Activated gamma-delta T cell (primary cell): ENCODE data around the gene ZXDC.

ENCODE experiments used
- DNase-seq: peaks from one replicate; lab custom pipeline; 2025; lab: John Stamatoyannopoulos, UW
- total RNA-seq, 2 donors: gene quantifications; one replicate each; lab custom pipeline; 2026; lab: John Stamatoyannopoulos, UW

ZXDC gene, protein sequence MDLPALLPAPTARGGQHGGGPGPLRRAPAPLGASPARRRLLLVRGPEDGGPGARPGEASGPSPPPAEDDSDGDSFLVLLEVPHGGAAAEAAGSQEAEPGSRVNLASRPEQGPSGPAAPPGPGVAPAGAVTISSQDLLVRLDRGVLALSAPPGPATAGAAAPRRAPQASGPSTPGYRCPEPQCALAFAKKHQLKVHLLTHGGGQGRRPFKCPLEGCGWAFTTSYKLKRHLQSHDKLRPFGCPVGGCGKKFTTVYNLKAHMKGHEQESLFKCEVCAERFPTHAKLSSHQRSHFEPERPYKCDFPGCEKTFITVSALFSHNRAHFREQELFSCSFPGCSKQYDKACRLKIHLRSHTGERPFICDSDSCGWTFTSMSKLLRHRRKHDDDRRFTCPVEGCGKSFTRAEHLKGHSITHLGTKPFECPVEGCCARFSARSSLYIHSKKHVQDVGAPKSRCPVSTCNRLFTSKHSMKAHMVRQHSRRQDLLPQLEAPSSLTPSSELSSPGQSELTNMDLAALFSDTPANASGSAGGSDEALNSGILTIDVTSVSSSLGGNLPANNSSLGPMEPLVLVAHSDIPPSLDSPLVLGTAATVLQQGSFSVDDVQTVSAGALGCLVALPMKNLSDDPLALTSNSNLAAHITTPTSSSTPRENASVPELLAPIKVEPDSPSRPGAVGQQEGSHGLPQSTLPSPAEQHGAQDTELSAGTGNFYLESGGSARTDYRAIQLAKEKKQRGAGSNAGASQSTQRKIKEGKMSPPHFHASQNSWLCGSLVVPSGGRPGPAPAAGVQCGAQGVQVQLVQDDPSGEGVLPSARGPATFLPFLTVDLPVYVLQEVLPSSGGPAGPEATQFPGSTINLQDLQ
- total RNA-seq: 78.9 to 101 reads per million in 2 donors

DNA sequence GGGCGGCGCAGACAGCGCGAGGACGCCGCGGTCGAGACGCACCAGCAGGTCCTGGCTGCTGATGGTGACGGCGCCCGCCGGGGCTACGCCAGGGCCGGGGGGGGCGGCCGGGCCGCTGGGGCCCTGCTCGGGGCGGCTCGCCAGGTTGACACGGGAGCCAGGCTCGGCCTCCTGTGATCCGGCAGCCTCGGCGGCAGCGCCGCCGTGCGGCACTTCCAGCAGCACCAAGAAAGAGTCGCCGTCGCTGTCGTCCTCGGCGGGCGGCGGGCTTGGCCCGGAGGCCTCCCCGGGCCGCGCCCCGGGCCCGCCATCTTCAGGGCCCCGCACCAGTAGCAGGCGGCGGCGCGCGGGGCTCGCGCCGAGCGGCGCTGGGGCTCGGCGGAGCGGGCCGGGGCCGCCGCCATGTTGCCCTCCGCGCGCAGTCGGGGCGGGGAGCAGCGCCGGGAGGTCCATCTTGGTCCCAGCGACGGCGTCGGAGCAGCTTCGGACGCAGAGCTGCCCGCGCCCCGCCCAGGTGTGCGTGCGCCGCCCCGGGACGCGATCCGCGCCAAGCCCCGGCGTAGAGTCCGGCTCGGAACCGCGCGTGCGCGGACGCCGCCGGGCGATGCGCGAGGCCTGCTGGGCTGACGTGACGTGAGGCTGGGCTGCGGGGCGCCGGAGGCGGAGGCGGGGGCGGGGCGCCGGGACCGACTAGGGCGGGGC, at the start of gene ZXDC:
Gene ZXDC (minus strand): TSS at position 479 of the 702 bp plus-strand sequence. CDS start 26 bp downstream, at position 453.
- peak; percentile 93 for DNase-seq

DNA sequence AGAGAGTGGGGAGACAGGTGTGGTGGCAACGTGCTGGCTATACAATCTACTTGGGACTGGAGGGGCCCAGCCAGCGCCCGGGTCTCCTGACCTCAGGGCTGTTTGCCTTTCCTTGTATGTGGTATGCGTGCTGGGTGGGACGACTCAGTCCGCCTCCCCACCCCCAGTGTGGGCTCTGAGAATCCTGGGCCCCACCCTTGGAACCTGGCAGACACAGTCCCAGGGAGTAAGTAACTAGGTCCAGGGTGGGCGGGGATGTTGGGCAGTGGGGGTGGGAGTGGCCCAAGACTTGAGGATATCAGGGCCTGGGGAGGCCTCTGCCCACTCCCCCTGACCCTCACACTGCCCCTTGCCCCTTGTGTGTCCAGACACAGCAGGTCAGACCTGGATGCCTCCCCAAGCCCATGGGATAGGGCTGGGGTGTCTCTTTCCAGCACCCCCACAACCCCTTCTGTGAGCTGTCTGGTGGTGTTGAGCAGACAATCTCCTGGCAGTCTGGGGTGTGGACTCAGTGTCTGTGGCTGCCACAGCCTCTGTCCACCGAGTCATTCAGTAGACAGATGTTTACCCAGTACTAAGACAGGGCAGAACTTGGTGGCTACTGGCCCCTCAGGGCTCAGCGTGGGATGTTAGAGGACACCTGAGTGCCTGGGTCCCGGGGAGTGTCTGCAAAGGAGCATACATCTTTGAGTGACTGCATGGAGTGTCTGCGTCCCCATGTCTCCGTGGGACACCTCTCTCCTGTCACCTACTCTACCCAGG, 49.6 kb upstream of the ZXDC start:
- no peak for DNase-seq

DNA sequence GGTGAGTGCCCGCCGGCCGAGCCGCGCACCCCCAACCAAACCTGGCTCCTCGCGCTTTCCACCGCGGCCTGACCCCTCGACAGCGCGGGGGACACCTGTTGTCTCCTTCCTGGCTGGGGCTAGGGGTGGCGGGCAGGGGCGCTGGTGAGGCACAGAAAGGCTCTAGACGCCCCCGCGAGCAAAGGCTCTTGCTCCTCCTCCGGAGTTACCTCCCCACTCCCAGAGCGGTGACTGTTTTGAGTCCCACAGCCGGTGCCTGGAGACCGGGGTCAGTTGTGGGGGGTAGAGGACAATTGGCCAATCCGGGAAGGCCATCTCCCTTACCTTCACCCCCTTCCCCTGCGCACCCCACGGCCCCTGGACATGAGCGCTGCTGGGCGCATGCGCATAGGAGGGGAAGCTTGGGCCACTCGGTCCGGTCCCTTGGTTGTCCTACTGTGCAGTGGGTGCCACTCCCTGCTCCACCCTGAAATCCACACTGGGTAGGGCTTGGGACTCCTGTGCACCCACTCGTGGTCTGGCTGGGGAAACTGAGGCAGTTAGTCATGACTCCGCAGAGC, 48.8 kb upstream of the ZXDC start:
- no peak for DNase-seq

DNA sequence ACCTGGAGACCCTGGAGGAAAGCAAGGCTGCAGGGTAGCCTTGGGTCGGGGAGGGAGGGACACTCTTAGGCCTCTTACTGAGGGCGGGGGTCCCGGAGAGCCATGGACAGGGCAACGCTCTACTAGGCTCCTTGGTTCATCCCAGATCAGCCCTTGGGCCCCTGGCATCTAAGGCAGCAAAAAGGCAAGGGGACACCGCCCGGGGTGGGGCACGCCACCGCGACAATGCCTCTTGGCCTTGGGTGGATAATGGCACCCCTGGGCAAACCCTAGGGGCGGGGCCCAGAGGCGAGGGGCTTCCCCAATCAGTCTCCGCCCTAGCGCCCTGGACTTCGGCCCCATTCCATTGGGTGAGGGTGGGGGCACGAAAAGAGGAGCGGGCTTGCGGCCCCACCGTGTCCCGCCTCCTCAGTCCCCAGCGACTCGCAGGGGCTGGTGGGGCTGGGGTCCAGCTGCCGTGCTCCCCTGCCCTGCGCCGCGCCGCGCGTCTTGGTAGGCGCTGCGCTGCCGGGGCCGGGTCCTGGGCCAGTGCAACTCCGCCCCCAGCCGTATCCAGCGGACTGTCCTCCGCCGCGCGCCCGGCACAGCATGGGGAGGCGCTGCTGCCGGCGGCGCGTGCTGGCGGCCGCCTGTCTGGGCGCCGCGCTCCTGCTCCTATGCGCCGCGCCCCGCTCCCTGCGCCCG, 48.2 kb upstream of the ZXDC start, which contains the start of gene CHST13:
Gene CHST13 (plus strand): TSS at position 411 of the 684 bp plus-strand sequence. CDS start 178 bp downstream, at position 589.
- DNase-seq: no peak

DNA sequence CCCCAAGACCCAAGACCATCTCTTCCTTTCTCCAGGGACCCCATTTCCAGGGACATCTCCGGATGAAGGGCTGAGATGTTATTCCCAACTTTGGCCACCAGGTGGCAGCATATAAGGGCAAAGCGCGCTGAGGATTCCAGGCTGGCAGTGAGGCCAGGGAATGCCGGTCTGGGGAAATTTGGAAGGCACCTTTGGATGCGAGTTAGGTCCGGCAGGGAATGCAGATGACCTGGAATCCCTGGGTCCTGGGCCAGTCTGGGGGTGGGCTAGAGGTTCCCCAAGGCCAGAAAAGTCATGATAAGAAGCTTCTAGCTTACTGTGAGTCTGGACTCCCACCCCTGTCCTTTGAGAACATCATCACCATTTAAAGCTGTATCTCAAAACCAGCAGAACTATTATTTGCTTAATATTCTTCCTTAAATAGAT, 46.7 kb upstream of the ZXDC start:
- no peak for DNase-seq

DNA sequence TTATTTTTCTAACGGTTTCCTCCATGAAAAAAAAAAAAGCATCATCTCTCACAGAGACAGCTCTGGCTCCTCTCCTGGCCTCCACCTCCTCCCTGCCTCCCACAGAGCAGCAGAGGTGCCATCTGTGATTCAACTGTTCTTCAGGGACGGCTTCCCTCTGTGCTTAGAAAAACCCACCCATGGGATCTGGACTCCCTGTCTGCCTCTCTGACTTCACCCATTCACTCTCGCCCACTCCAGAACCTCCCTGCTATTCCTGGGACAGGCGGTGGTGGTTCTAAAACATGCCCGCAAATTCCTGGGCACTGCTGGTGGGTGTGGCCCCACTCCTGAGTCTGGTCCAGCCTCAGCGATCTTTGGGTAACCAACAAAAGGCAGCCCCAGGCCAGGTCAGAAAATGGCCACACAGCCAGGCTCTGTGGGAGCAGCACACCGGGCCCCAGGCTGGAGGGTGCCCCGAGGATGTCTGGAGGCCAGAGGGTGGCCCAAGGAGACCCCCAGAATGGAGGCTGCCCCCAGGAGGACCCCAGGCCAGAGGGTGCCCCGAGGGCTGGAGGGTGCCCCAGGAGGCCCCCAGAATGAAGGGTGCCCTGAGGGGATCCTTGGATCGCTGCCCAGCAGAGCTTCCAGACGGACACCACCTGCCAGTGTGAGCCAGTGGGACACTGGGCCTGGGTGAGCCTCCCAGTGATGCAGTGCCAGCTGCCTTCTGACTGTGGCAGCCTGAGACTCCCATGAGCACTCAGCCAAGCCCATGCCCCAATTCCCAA, 45.6 kb upstream of the ZXDC start:
- no peak for DNase-seq

DNA sequence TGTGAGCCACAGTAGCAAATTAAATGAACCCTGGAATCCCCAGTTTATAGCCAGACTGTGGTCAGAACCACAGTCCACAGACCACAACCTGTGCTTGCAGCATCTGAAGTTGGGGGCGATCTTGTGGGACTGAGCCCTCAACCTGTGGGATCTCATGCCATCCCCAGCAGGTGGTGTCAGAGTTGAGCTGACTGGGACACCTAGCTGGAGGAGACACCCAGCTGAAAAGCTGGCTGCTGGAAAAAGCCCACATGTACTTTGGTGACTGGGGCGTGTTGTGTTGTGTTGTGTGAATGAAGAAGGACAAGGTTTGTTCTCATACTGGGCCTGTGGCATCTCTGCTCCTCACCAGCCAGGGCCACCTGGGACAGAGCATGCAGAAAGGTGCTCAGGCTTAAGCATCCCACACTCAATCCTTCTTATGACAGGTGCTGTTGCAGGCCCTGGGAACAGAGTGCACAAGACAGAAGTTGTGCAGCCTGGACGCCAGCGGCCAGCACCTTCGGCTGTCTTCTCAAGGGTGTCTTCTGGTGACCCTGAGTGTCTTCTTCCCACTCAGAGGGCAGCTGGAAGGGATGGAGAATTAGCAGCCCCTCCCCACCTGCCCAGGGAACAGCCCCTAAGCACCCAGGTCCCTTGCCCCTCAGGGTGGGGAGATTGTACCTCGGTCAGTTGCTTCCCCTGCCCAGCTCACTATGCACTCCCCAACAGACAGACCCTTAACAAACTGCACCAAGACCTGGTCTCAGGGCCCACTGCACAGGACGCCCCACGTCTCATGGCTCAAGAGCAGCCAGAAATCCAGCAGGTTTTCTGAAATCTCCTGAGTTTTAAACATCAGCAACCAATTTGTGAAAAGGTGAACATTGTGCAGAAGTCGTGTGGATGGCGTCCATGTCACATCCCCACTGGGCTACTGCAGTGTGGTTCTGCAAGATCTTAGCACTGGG, 44.1 kb upstream of the ZXDC start:
- DNase-seq: no peak

DNA sequence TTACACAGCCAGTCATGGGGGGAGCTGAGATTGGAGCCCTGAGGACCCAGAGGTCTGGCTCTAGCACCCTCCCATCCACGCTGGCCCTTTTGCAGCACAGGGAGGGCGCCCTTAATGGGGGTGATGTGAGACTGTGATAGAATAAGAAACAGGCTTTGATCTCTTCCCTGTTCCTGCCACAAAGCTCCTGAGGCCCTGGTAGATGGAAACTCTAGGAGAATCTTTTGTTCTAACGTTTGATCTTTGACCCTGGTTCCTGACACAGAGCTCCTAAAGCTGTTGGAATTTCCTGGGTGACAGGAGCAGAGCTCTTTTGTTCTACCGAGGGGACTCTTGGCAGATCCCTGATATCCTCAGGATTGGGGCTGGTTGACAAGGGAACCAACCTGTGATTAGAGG, 43.1 kb upstream of the ZXDC start:
- DNase-seq: no peak

DNA sequence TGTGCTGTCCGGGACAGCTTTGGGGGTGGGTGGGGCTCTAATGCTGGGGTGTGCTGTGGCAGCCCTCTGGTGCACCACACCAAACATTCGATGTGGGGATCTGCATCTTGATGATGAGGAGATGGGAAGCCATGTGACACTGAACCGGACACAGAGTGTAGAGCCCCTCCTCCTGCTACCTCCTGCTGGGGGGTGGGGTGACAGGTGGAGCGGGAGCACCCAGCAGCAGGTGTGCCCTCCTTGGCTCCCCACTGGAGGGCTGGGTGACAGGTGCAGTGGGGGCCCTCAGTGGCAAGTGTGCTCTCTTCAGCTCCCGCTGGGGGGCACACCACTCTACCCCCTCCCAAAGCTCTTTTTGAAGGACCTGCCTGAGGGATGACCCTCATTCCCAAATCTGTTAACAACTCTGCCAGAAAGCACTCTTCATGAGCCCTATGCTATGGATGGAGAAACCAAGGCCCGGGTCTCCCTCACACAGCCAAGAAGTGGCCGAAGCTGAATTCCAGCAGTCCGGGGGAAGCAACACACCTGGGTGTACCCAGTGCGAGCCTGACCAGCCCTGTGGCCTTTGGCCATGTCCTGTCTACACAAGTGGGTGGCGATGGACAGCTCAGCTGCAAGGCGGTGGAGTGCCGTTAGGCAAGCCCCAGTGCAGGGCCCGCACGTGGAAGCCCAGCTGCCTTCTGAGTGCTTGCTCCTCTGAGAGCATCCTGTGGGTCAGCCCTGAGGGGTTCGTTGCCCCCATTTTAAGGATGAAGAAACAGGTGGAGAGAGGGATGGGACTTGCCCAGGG, 42.5 kb upstream of the ZXDC start:
- DNase-seq: no peak

DNA sequence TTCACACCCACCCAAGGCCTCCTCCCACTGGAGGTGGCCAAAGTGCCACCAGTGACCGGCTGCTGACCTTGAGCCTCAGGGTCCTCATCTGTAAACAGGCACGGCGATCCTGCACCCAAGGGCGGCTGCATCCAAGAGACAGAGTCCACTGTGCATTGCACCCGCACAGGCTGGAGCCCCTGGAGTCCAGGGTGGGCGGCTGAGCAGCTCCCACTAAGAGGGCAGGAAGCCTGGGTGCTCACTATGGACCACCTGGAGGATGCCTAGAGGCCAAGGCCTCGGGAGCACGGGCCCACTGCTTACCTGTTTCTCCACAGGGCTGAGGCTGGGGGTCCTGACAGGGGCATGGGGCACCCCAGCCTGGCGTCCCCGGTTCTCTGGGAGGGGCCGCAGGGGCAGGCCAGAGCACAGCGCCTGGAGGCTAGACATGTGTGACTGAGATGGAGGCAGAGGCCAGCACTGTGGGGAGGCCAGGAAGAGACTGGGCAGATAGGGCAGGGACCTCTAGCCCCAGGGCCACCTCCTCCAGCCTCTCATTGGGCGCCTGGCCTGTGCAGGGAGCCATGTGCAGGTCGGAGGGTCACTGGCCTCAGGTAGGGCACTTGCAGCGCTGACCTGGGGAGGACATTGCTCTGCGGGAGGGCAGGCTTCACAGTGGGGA, 41.7 kb upstream of the ZXDC start, which contains the start of gene UROC1:
Gene UROC1 (minus strand): TSS at position 483 of the 661 bp plus-strand sequence. CDS start 54 bp downstream, at position 429.
- no peak for DNase-seq

DNA sequence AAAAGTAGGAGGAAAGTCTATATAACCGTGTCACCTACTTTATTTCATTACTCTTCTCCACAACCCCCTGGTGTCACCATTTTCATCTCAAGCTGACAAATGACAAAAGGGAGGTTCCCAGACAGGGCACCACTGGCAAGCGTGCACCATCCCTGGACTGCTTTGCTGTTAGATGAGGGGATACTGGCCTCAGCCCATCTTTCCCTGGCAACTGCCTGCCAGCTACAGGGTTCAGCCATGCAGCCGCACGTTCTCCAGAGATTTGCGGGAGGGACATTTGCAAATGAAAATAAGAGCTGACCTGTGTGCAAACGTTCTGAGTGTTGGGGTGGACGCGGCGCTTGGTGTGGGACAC, 41.2 kb upstream of the ZXDC start:
- no peak for DNase-seq

DNA sequence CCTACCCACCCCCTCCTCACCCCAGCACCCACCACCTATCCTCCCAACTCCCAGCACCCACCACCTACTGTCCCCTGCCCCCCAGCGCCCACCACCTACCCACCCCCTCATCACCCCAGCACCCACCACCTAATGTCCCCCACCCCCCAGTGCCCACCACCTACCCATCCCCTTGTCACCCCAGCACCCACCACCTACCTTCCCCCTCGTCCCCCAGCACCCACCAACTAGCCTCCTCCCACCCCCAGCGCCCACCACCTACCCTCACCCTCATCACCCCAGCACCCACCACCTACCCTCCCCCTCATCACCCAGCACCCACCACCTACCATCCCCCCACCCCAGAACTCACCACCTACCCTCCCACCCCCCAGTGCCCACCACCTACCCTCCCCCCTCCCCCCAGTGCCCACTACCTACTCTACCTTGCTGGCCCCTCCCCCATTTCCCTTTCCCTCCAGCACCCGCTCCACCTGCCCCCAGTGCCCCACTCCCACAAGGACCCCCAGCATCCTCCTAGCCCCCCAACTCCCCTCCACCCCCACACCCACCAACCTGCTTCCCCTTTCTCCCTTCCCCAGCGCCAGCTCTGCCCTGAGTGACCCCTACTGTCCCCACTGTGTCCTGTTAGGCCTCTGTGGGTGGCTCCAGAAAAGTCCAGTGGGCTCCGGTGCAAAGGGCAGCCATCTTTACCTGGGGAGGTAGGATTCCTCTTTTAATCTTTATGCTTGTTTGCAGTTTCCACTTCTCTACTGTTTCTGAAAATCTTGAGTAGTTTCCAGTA, 40.7 kb upstream of the ZXDC start:
- no peak for DNase-seq

DNA sequence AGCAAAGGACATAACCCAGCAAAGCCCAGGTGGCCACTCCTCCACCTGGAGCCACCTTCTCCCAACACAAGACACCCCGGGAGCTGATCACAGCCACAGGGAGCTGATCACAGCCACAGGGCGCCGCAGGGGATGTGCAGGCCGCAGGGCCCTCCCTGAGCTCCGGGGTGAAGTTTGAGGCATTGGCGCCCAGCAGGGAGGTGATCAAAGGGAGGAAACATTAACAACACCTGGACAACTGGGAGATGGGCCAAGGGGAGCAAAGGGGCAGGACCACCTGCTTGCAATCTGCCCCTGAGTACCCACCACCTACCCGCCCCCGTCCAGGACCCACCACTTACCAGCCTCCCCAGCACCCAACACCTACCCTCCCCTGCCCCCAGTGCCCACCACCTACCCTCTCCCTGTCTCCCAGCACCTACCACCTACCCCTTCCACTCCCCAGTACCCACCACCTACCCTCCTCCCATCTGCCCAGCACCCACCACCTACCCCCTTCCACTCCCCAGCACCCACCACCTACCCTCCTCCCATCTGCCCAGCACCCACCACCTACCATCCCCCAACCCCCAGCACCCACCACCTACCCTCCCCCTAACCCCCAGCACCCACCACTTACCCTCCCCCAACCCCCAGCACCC, 39.5 kb upstream of the ZXDC start:
- DNase-seq: no peak

DNA sequence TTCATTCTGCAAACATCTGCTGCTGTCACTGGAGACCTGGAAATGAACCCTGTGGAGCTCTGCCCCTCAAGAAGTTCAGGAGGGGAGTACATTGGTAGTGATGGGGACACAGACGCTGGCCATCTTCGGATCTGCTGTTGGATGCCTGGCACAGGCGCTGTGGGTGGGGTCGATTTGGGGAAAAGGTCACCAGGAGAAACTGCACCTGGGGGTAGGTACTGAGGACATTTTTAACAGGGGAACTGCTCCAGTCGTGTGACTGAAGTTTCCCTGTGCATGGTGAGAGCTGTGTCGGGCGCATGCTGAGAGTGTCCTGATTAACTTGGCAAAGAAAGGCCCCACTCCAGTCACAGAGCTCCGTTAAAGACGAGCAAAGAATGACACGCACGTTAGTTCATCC, 38.5 kb upstream of the ZXDC start:
- DNase-seq: no peak

DNA sequence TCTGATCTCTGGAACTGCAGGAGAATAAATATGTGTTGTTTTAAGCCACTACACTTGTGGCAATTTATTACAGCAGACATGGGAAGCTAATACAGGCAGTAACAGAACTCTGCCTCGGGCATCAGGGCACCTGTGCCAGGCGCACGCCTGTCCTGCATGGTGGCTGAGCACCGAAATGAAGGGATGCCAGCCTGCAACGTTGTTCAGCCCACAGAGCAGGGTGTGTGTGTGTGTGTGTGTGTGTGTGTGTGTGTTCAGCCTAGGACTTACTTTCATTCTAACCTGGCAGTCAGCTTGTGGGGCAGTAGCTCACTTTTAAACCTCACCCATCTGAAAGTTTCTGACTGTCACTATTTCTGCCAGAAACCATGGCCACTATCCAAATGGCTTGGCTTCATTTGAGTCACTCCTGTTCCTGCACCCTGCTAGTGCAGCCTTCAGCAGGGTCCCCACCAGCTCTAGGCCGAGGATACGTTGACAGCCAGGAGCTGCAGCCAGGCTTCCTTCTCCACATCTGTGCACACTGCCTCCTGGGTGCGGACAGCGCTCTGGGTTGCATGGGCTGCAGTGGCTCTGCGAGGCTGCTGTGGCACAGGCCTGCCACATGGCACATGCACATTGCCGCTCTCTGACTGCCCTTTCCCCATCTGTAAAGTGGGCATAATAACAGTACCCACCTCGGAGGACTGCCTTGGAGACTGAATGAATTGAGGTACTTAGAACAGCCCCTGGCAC, 37.4 kb upstream of the ZXDC start:
- no peak for DNase-seq
